Measurements from ENCODE around the gene EPC1.
"Not testable (repeated sequence)": the region's sequence is repeated elsewhere in the genome, so short reads cannot be mapped to it uniquely, and the experiment has no call there.

Gene EPC1

GRCh38 chr10:32240471-32240870, 106.5 kb downstream of the EPC1 start:
- TF ChIP-seq, protein P1, sequence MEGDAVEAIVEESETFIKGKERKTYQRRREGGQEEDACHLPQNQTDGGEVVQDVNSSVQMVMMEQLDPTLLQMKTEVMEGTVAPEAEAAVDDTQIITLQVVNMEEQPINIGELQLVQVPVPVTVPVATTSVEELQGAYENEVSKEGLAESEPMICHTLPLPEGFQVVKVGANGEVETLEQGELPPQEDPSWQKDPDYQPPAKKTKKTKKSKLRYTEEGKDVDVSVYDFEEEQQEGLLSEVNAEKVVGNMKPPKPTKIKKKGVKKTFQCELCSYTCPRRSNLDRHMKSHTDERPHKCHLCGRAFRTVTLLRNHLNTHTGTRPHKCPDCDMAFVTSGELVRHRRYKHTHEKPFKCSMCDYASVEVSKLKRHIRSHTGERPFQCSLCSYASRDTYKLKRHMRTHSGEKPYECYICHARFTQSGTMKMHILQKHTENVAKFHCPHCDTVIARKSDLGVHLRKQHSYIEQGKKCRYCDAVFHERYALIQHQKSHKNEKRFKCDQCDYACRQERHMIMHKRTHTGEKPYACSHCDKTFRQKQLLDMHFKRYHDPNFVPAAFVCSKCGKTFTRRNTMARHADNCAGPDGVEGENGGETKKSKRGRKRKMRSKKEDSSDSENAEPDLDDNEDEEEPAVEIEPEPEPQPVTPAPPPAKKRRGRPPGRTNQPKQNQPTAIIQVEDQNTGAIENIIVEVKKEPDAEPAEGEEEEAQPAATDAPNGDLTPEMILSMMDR (IDR thresholded peaks at IDR 0.05) = no peak
- Histone ChIP-seq H3K4me3 (ENCODE audit: low read depth in 1 of 2, low read length in 1 of 2) (no peak overlapping the region), H3K36me3 (no peaks in the 10 kb centered on the region), H3K4me1 (ENCODE audit: control insufficient read depth in 1 of 2, insufficient read depth in 1 of 2, low read depth in 1 of 2, low read length in 1 of 2) (no peaks in the 10 kb centered on the region), H3K27ac (no peak overlapping the region), H3K27me3 (no peaks in the 10 kb centered on the region), H3K9me3 (no peaks in the 10 kb centered on the region)

DNA sequence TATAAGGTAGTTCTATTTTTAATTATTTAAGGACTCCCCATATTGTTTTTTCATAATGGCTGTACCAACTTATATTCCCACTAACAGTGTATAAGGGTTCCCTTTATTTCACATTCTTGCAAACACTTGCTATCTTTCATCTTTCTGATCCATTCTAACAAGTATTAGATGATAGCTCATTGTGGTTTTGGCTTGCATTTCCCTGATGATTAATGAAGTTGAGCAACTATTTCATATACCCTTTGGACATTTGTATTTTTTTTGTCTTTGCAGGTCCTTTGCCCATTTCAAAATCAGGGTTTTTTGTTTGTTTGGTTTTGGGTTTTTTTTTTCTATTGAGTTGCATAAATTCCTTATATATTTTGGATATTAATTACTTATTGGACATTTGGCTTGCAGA, 107.2 kb downstream of the EPC1 start:
- no peak overlapping the region for H3K27ac ChIP-seq
- H3K4me1 ChIP-seq (ENCODE audit: control insufficient read depth in 1 of 2, insufficient read depth in 1 of 2, low read depth in 1 of 2, low read length in 1 of 2) = no peaks in the 10 kb centered on the region
- H3K9me3 ChIP-seq = no peaks in the 10 kb centered on the region
- no peaks in the 10 kb centered on the region for H3K36me3 ChIP-seq
- TF ChIP-seq, protein P1 (IDR thresholded peaks at IDR 0.05) = no peak
- no peak overlapping the region for H3K4me3 ChIP-seq (ENCODE audit: low read depth in 1 of 2, low read length in 1 of 2)
- no peaks in the 10 kb centered on the region for H3K27me3 ChIP-seq

- Histone ChIP-seq H3K4me3 (ENCODE audit: low read depth in 1 of 2, low read length in 1 of 2) (no peak overlapping the region), H3K36me3 (no peaks in the 10 kb centered on the region), H3K9me3 (no peaks in the 10 kb centered on the region), H3K4me1 (ENCODE audit: control insufficient read depth in 1 of 2, insufficient read depth in 1 of 2, low read depth in 1 of 2, low read length in 1 of 2) (no peaks in the 10 kb centered on the region), H3K27ac (no peak overlapping the region), H3K27me3 (no peaks in the 10 kb centered on the region)
- TF ChIP-seq, protein P1 (IDR thresholded peaks at IDR 0.05) = no peak
Measured at GRCh38 chr10:32237644-32238345, 109.2 kb downstream of the EPC1 start.

GRCh38 chr10:32234471-32234870, 112.5 kb downstream of the EPC1 start:
- H3K9me3 ChIP-seq = no peaks in the 10 kb centered on the region
- H3K27me3 ChIP-seq = no peaks in the 10 kb centered on the region
- TF ChIP-seq, protein P1 (IDR thresholded peaks at IDR 0.05) = no peak
- H3K4me3 ChIP-seq (ENCODE audit: low read depth in 1 of 2, low read length in 1 of 2) = no peak overlapping the region
- H3K4me1 ChIP-seq (ENCODE audit: control insufficient read depth in 1 of 2, insufficient read depth in 1 of 2, low read depth in 1 of 2, low read length in 1 of 2) = no peaks in the 10 kb centered on the region
- H3K27ac ChIP-seq = no peak overlapping the region
- H3K36me3 ChIP-seq = no peaks in the 10 kb centered on the region

- H3K27ac ChIP-seq; H3K4me1 ChIP-seq (ENCODE audit: control insufficient read depth in 1 of 2, insufficient read depth in 1 of 2, low read depth in 1 of 2, low read length in 1 of 2); H3K4me3 ChIP-seq (ENCODE audit: low read depth in 1 of 2, low read length in 1 of 2); H3K9me3 ChIP-seq; H3K36me3 ChIP-seq; H3K27me3 ChIP-seq: not testable (repeated sequence)
Measured at GRCh38 chr10:32233375-32233774, 113.6 kb downstream of the EPC1 start.

DNA sequence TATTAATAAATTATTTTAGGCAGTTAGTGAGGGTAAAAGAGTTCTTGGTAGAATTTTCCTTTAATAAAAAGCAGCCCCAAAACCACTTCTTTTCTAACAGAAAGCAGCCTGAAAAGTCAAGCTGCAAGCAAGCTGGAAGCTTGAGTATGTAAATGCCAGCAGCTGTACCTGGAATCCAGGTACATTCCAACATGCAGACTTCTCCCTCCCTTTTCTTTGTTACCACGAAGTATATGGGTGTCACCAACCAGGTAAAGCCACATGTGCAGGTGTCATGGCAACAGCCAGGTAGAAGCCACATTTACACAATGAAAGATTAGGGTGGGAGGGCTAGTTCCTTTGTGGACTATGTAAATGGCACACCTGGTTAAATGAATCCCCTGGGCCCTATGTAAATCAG, 114.6 kb downstream of the EPC1 start:
- H3K4me1 ChIP-seq (ENCODE audit: control insufficient read depth in 1 of 2, insufficient read depth in 1 of 2, low read depth in 1 of 2, low read length in 1 of 2) = no peaks in the 10 kb centered on the region
- no peak overlapping the region for H3K4me3 ChIP-seq (ENCODE audit: low read depth in 1 of 2, low read length in 1 of 2)
- TF ChIP-seq, protein P1 (IDR thresholded peaks at IDR 0.05) = no peak
- no peak overlapping the region for H3K27ac ChIP-seq
- H3K27me3 ChIP-seq = no peaks in the 10 kb centered on the region
- no peaks in the 10 kb centered on the region for H3K36me3 ChIP-seq
- H3K9me3 ChIP-seq = no peaks in the 10 kb centered on the region

DNA sequence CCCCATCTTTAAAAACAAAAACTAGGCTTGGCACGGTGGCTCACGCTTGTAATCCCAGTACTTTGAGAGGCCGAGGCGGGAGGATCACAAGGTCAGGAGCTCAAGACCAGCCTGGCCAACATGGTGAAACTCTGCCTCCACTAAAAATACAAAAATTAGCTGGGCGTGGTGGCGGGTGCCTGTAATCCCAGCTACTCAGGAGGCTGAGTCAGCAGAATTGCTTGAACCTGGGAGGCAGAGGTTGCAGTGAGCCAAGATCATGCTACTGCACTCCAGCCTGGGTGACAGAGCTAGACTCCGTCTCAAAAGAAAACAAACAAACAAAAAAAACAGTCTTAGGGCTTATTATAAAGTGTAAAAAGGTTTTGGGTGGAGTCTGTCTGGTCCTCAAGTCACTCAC, 117.2 kb downstream of the EPC1 start:
- H3K27ac ChIP-seq; H3K4me1 ChIP-seq (ENCODE audit: control insufficient read depth in 1 of 2, insufficient read depth in 1 of 2, low read depth in 1 of 2, low read length in 1 of 2); H3K27me3 ChIP-seq; H3K4me3 ChIP-seq (ENCODE audit: low read depth in 1 of 2, low read length in 1 of 2); H3K36me3 ChIP-seq; H3K9me3 ChIP-seq: not testable (repeated sequence)
